SK-N-SH (cell line): ENCODE measurements around the gene FOCAD. TPM values are rescaled to one million over a fixed set of nuclear protein-coding genes. Genes with fewer than 3 reads are reported as not detected.

Source experiments
- CTCF ChIA-PET: fragments of 300-600, 350-600 bp; formaldehyde crosslinking; extraction: SDS; loops from one replicate; lab custom pipeline; 2021; lab: Yijun Ruan, JAX
- POLR2A ChIA-PET: fragments of 350-600 bp; sonication (Branson Sonifier 250); formaldehyde crosslinking; extraction: SDS; loops from one replicate; lab custom pipeline; 2020; ENCODE audit warnings: antibody characterized with exemption, inconsistent platforms; lab: Yijun Ruan, JAX
- DNase-seq: peaks from one replicate; pipeline ENCODE4 v3.0.0; 2012
- H2AFZ ChIP-seq: fragments of 200-600 bp; sonication (generic); 2 replicates; pipeline ENCODE4 v1.8.1; 2016; ENCODE audit warnings: antibody characterized with exemption, mild to moderate bottlenecking, low read depth
- H3F3A ChIP-seq: fragments of 200-600 bp; sonication (generic); replicated peaks from 2 replicates; pipeline ENCODE3; 2016; ENCODE audit warnings: antibody characterized with exemption, mild to moderate bottlenecking; ENCODE audit not compliant: insufficient read depth
- H3K27ac ChIP-seq, 2 experiments: fragments of 200-500 bp in 1 of 2; fragments of 200-600 bp in 1 of 2; sonication (Bioruptor generic) in 1 of 2; sonication (generic), shearing (Covaris generic) in 1 of 2; 2 replicates each; pipeline versions ENCODE4 v1.5.1 to v1.6.1; 2014 to 2016; ENCODE audit warnings: low read depth in 2 of 2, inconsistent platforms in 1 of 2, low read length in 1 of 2, mild to moderate bottlenecking in 1 of 2, mixed read lengths in 1 of 2
- H3K27me3 ChIP-seq: fragments of 200-600 bp; sonication (generic), shearing (Covaris generic); 2 replicates; pipeline ENCODE4 v1.6.1; 2016; ENCODE audit warnings: mixed run types; ENCODE audit not compliant: insufficient read depth
- H3K36me3 ChIP-seq, 2 experiments: fragments of 200-500 bp in 1 of 2; fragments of 200-600 bp in 1 of 2; sonication (Bioruptor generic) in 1 of 2; sonication (generic) in 1 of 2; replicated peaks in 1 of 2; 2 replicates each; pipeline versions ENCODE3 to v1.5.1; 2014 to 2016; ENCODE audit warnings: low read length in 1 of 2, mild to moderate bottlenecking in 1 of 2; ENCODE audit not compliant: insufficient read depth in 2 of 2, control insufficient read depth in 1 of 2
- H3K4me1 ChIP-seq, 2 experiments: fragments of 200-500 bp in 1 of 2; fragments of 200-600 bp in 1 of 2; sonication (Bioruptor generic) in 1 of 2; sonication (generic), shearing (Covaris generic) in 1 of 2; 2 replicates each; pipeline versions ENCODE4 v1.5.1 to v1.6.1; 2014 to 2016; ENCODE audit warnings: low read depth in 1 of 2, low read length in 1 of 2, mixed run types in 1 of 2; ENCODE audit not compliant: insufficient read depth in 2 of 2, control insufficient read depth in 1 of 2
- H3K4me2 ChIP-seq: fragments of 200-600 bp; sonication (generic), shearing (Covaris generic); 2 replicates; pipeline ENCODE4 v1.6.1; 2017; ENCODE audit warnings: mixed run types
- H3K4me3 ChIP-seq, 2 experiments: fragments of 200-500 bp in 1 of 2; fragments of 200-600 bp in 1 of 2; sonication (Bioruptor generic) in 1 of 2; sonication (generic), shearing (Covaris generic) in 1 of 2; 2 replicates each; pipeline versions ENCODE4 v1.5.1 to v1.8.1; 2014 to 2016; ENCODE audit warnings: low read depth in 2 of 2, inconsistent platforms in 1 of 2, low read length in 1 of 2, mild to moderate bottlenecking in 1 of 2, mixed read lengths in 1 of 2, moderate library complexity in 1 of 2
- H3K79me2 ChIP-seq: fragments of 200-600 bp; sonication (generic); 2 replicates; pipeline ENCODE4 v1.8.1; 2017; ENCODE audit warnings: mild to moderate bottlenecking; ENCODE audit not compliant: insufficient read depth
- H3K9ac ChIP-seq: fragments of 200-600 bp; sonication (generic); 2 replicates; pipeline ENCODE4 v1.6.1; 2017; ENCODE audit warnings: mixed run types
- H3K9me2 ChIP-seq: fragments of 200-600 bp; sonication (generic); 2 replicates; pipeline ENCODE4 v1.6.1; 2017; ENCODE audit warnings: mixed run types
- H3K9me3 ChIP-seq: fragments of 200-600 bp; sonication (generic); 2 replicates; pipeline ENCODE4 v1.6.1; 2017; ENCODE audit warnings: mixed run types, mild to moderate bottlenecking, moderate library complexity
- H4K20me1 ChIP-seq: fragments of 200-600 bp; sonication (generic); 2 replicates; pipeline ENCODE4 v1.6.1; 2017; ENCODE audit warnings: mild to moderate bottlenecking, mixed run types; ENCODE audit not compliant: insufficient read depth
- EP300 ChIP-seq, 2 experiments: IDR thresholded peaks; 2 replicates each; pipeline versions ENCODE4 v1.4.0 to v1.6.1; 2012; ENCODE audit warnings: borderline replicate concordance in 1 of 2, low read depth in 1 of 2, low read length in 1 of 2
- EZH2phosphoT487 ChIP-seq: fragments of 200-600 bp; sonication (generic); IDR thresholded peaks from 2 replicates; pipeline ENCODE4 v1.6.1; 2017; ENCODE audit warnings: low read depth, mixed run types, mild to moderate bottlenecking, antibody characterized with exemption, moderate library complexity, borderline replicate concordance
- FOSL2 ChIP-seq: IDR thresholded peaks from 2 replicates; pipeline ENCODE4 v1.4.0; 2012; ENCODE audit warnings: low read depth, mild to moderate bottlenecking, moderate library complexity, borderline replicate concordance
- FOXJ3 ChIP-seq: sonication (generic); formaldehyde crosslinking; IDR thresholded peaks from 2 replicates; pipeline ENCODE4 v1.5.1; 2020; ENCODE audit warnings: mild to moderate bottlenecking, missing genetic modification reagents
- MXI1 ChIP-seq: IDR thresholded peaks from 2 replicates; pipeline ENCODE4 v1.6.1; 2012; ENCODE audit warnings: mild to moderate bottlenecking, low read depth, low read length, improper control_type of control experiment
- POLR2AphosphoS5 ChIP-seq: IDR thresholded peaks from 2 replicates; pipeline ENCODE4 v1.6.1; 2012; ENCODE audit warnings: low read depth, low read length
- RFX5 ChIP-seq: IDR thresholded peaks from 2 replicates; pipeline ENCODE4 v1.6.1; 2012; ENCODE audit warnings: mild to moderate bottlenecking, improper control_type of control experiment, low read length
- RXRA ChIP-seq: IDR thresholded peaks from 2 replicates; pipeline ENCODE4 v1.4.0; 2012; ENCODE audit warnings: low read depth, mild to moderate bottlenecking, borderline replicate concordance
- SIN3A ChIP-seq: IDR thresholded peaks from 2 replicates; pipeline ENCODE4 v1.6.1; 2012; ENCODE audit warnings: low read depth, mild to moderate bottlenecking, low read length, moderate library complexity, borderline replicate concordance
- SMC3 ChIP-seq: IDR thresholded peaks from 2 replicates; pipeline ENCODE4 v1.6.1; 2012; ENCODE audit warnings: low read depth, low read length, improper control_type of control experiment
- TAF1 ChIP-seq: IDR thresholded peaks from 2 replicates; pipeline ENCODE4 v1.6.1; 2012; ENCODE audit warnings: low read depth, mild to moderate bottlenecking, low read length, moderate library complexity, borderline replicate concordance
- TCF12 ChIP-seq: IDR thresholded peaks from 2 replicates; pipeline ENCODE4 v1.4.0; 2012
- YY1 ChIP-seq: IDR thresholded peaks from 2 replicates; pipeline ENCODE4 v1.4.0; 2012; ENCODE audit warnings: low read depth, mild to moderate bottlenecking
- WGBS: methylation state at CpG from one replicate; pipeline ENCODE4 v1.1.6; 2017; ENCODE audit warnings: low lambda C conversion rate; 5-methylcytosine and 5-hydroxymethylcytosine counted together
- polyA plus RNA-seq, 3 experiments: library from polyadenylated mRNA; depleted of rRNA; stranded (reverse); fragments of >200 nt; gene quantifications; 2 replicates each; pipeline ENCODE4 v1.2.3, GENCODE V29; 2012
- TF ChIP-seq, protein P1 (sequence below): IDR thresholded peaks from 2 replicates; pipeline ENCODE4 v1.4.0; 2012; ENCODE audit warnings: low read depth, borderline replicate concordance
- TF ChIP-seq, protein P2 (sequence below): IDR thresholded peaks from 2 replicates; pipeline ENCODE4; 2012

FOCAD gene
- polyA plus RNA-seq, 1 of the 3 experiments (the other 2 are of a cell fraction) = 15.8 TPM

DNA sequence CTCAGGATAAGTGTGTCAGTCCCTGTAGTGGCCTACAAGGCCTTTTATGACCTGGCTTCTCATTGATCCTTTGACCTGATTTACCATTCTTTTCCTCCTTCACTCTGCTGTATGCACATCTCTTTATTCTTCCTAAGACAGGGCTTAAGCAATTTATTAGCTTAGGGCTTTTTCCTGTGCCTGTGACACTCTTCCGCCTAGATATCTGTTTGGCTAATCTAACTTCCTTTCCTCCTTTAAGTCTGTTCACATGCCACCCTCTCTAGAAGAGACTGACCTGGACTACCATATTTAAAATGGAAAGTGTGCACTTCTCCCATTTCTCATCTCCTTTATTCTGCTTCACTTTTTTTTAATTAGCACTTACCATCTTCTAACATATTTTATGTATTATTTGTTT is 29.1 kb downstream of the FOCAD start:
- Histone ChIP-seq H3K9ac (no peak overlapping the region), H3K4me1 (no peaks in the 10 kb centered on the region; a peak in 1 of 4 replicates)
- DNase-seq = no peak
- TF ChIP-seq, protein P1, sequence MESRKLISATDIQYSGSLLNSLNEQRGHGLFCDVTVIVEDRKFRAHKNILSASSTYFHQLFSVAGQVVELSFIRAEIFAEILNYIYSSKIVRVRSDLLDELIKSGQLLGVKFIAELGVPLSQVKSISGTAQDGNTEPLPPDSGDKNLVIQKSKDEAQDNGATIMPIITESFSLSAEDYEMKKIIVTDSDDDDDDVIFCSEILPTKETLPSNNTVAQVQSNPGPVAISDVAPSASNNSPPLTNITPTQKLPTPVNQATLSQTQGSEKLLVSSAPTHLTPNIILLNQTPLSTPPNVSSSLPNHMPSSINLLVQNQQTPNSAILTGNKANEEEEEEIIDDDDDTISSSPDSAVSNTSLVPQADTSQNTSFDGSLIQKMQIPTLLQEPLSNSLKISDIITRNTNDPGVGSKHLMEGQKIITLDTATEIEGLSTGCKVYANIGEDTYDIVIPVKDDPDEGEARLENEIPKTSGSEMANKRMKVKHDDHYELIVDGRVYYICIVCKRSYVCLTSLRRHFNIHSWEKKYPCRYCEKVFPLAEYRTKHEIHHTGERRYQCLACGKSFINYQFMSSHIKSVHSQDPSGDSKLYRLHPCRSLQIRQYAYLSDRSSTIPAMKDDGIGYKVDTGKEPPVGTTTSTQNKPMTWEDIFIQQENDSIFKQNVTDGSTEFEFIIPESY = no peak
- TF ChIP-seq RFX5 (no peak), SMC3 (no peak), FOSL2 (no peak), SIN3A (no peak), TAF1 (no peak), YY1 (no peak), EZH2phosphoT487 (no peak), POLR2AphosphoS5 (no peak), FOXJ3 (CRISPR knock-in tag) (no peak), MXI1 (no peak), TCF12 (no peak), EP300 (IDR thresholded peaks at IDR 0.05; ENCODE audit: borderline replicate concordance in 1 of 2, low read depth in 1 of 2, low read length in 1 of 2) (no peak), RXRA (no peak)
- TF ChIP-seq, protein P2, sequence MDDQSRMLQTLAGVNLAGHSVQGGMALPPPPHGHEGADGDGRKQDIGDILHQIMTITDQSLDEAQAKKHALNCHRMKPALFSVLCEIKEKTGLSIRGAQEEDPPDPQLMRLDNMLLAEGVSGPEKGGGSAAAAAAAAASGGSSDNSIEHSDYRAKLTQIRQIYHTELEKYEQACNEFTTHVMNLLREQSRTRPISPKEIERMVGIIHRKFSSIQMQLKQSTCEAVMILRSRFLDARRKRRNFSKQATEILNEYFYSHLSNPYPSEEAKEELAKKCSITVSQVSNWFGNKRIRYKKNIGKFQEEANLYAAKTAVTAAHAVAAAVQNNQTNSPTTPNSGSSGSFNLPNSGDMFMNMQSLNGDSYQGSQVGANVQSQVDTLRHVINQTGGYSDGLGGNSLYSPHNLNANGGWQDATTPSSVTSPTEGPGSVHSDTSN = no peak
- TF ChIP-seq, all 33 proteins: peak for 0
- no peaks in the 10 kb centered on the region for H3K9me3 ChIP-seq
- peaks cover 0 to 3% of the 10 kb centered on the region in 2 experiments for H3K36me3 ChIP-seq
- no peak overlapping the region for H3K4me3 ChIP-seq
- no peaks in the 10 kb centered on the region for H4K20me1 ChIP-seq
- no peak overlapping the region for H3K4me2 ChIP-seq
- POLR2A ChIA-PET = no interaction called here
- no peak overlapping the region for H3K27ac ChIP-seq
- no peaks in the 10 kb centered on the region for H3K9me2 ChIP-seq
- no peak overlapping the region for H2AFZ ChIP-seq
- H3K79me2 ChIP-seq = no peaks in the 10 kb centered on the region
- no peaks in the 10 kb centered on the region for H3K27me3 ChIP-seq
- CTCF ChIA-PET = no interaction called here
- WGBS = 93% methylated on average over 1 of the region's 1 CpG
- no peaks in the 10 kb centered on the region for H3F3A ChIP-seq
